ENCODE results near the gene PI16. TPM values are rescaled to one million over a fixed set of nuclear protein-coding genes. Genes with fewer than 3 reads are reported as not detected.
"Not testable (repeated sequence)": the region's sequence is repeated elsewhere in the genome, so short reads cannot be mapped to it uniquely, and the experiment has no call there.

PI16 gene
- total and polyA plus RNA-seq, 7 donors = 1.2 to 49.1 (median 3.1) TPM

- Histone ChIP-seq H3K9me3 (no peaks in the 10 kb centered on the region), H3K36me3 (ENCODE audit: insufficient read depth in 1 of 2, low read depth in 1 of 2) (no peaks in the 10 kb centered on the region), H3K27me3 (ENCODE audit: insufficient read depth in 3 of 3, low read length in 2 of 3) (peaks cover 0 to 2% (median 0%) of the 10 kb centered on the region in 3 donors), H3K4me1 (no peaks in the 10 kb centered on the region), H3K4me3 (no peak overlapping the region), H3K27ac (no peak overlapping the region)
- ATAC-seq (no peak), DNase-seq (no peak)
- intact Hi-C loops (cut with DNase I) = no loop called here
- TF ChIP-seq, protein P1, sequence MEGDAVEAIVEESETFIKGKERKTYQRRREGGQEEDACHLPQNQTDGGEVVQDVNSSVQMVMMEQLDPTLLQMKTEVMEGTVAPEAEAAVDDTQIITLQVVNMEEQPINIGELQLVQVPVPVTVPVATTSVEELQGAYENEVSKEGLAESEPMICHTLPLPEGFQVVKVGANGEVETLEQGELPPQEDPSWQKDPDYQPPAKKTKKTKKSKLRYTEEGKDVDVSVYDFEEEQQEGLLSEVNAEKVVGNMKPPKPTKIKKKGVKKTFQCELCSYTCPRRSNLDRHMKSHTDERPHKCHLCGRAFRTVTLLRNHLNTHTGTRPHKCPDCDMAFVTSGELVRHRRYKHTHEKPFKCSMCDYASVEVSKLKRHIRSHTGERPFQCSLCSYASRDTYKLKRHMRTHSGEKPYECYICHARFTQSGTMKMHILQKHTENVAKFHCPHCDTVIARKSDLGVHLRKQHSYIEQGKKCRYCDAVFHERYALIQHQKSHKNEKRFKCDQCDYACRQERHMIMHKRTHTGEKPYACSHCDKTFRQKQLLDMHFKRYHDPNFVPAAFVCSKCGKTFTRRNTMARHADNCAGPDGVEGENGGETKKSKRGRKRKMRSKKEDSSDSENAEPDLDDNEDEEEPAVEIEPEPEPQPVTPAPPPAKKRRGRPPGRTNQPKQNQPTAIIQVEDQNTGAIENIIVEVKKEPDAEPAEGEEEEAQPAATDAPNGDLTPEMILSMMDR (IDR thresholded peaks at IDR 0.05) = no peak
- 63 to 71% (median 65%) methylated on average over 5 of the region's 5 CpGs for whole genome bisulfite sequencing, 3 donors
Observed at GRCh38 chr6:36944650-36945049, 9.9 kb upstream of the PI16 start.

DNA sequence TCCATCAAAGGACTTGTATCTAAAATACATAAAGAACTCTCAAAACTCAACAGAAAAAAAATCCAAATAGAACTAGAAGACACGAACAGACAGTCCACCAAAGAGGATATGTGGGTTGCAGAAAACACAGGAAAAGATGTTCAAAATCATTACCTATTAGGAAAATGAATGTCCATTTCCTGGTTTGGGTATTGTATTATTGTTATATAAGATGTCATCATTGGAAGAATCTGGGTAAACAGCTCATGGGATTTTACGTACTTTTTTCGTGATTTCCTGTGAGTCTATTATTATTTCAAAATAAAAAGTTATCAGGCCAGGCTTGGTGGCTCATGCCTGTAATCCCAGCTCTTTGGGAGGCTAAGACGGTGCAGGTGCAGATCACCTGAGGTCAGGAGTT is 9.2 kb upstream of the PI16 start:
- ATAC-seq = no peak
- Histone ChIP-seq H3K4me1 (no peaks in the 10 kb centered on the region), H3K27me3 (ENCODE audit: insufficient read depth in 3 of 3, low read length in 2 of 3) (peaks cover 0 to 2% (median 0%) of the 10 kb centered on the region in 3 donors), H3K9me3 (no peaks in the 10 kb centered on the region), H3K4me3 (no peak overlapping the region), H3K27ac (no peak overlapping the region), H3K36me3 (ENCODE audit: insufficient read depth in 1 of 2, low read depth in 1 of 2) (no peaks in the 10 kb centered on the region)
- TF ChIP-seq, protein P1 (IDR thresholded peaks at IDR 0.05) = no peak
- WGBS, 3 donors = 83 to 89% (median 84%) methylated on average over 4 of the region's 4 CpGs
- intact Hi-C loops (cut with DNase I) = no loop called here
- no peak for DNase-seq

DNA sequence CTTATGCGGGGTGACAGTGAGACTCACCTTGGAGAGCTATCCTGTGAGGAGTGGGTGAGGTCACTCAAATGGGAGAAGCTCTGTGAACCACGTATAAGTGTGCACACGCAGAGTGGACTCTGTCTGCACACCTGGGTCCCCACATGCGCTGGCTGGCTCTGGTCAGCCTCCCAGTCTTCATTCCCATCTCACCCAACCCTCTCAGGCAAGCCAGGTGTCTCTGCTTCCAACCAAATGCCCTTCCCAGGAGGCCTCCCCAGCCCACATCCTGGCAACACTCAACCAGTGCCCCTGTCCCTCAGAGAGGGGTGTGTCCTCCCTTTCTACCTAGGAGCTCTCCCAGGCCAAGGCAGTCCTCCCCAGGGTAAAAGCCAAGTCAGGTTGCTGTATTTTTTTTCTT is 8.0 kb upstream of the PI16 start:
- TF ChIP-seq, protein P1 (IDR thresholded peaks at IDR 0.05) = no peak
- ATAC-seq = no peak

GRCh38 chr6:36947570-36948351 is 6.8 kb upstream of the PI16 start:
- intact Hi-C loops (cut with DNase I) = no loop called here
- Histone ChIP-seq H3K27ac (no peak overlapping the region), H3K4me1 (no peaks in the 10 kb centered on the region), H3K4me3 (no peak overlapping the region), H3K9me3 (no peaks in the 10 kb centered on the region), H3K36me3 (ENCODE audit: insufficient read depth in 1 of 2, low read depth in 1 of 2) (no peaks in the 10 kb centered on the region), H3K27me3 (ENCODE audit: insufficient read depth in 3 of 3, low read length in 2 of 3) (peaks cover 0 to 2% (median 0%) of the 10 kb centered on the region in 3 donors)
- DNase-seq (no peak), ATAC-seq (no peak)
- TF ChIP-seq, protein P1 (IDR thresholded peaks at IDR 0.05) = no peak
- WGBS, 3 donors = 72 to 77% (median 75%) methylated on average over 12 of the region's 12 CpGs

More for the DNA sequence above, 8.0 kb upstream of the PI16 start:
- no peak overlapping the region for H3K4me3 ChIP-seq
- H3K27me3 ChIP-seq (ENCODE audit: insufficient read depth in 3 of 3, low read length in 2 of 3) = peaks cover 0 to 2% (median 0%) of the 10 kb centered on the region in 3 donors
- 82 to 96% (median 85%) methylated on average over 4 of the region's 4 CpGs for WGBS, 3 donors
- no peak overlapping the region for H3K27ac ChIP-seq
- H3K36me3 ChIP-seq (ENCODE audit: insufficient read depth in 1 of 2, low read depth in 1 of 2) = no peaks in the 10 kb centered on the region
- no peak for DNase-seq
- no peaks in the 10 kb centered on the region for H3K9me3 ChIP-seq
- H3K4me1 ChIP-seq = no peaks in the 10 kb centered on the region
- intact Hi-C loops (cut with DNase I) = no loop called here

- H3K9me3 ChIP-seq; intact Hi-C loops (cut with DNase I); DNase-seq; ATAC-seq; H3K4me3 ChIP-seq; H3K27me3 ChIP-seq (ENCODE audit: insufficient read depth in 3 of 3, low read length in 2 of 3); H3K36me3 ChIP-seq (ENCODE audit: insufficient read depth in 1 of 2, low read depth in 1 of 2); H3K4me1 ChIP-seq; H3K27ac ChIP-seq: not testable (repeated sequence)
- WGBS, 3 donors = 90 to 95% (median 94%) methylated on average over 9 of the region's 9 CpGs
Observed at GRCh38 chr6:36949076-36949475, 5.5 kb upstream of the PI16 start.

All from psoas muscle (tissue), 8 donors.